PC-3 (cell line): Measurements from ENCODE around the gene SLC35F3. TPM values are rescaled to one million over a fixed set of nuclear protein-coding genes. Genes with fewer than 3 reads are reported as not detected.

Experiments
- ATAC-seq: fragments of 200-7000 bp; cut with Tn5 transposase; 2 replicates; pipeline ENCODE4 v1.9.1; 2020; ENCODE audit warnings: mild to moderate bottlenecking, moderate library complexity
- BruUV-seq: library from RNA; stranded (reverse); fragments of 400-500 nt; replicated peaks from 2 replicates; lab custom pipeline; 2021; lab: Mats Ljungman, UMichigan
- CTCF ChIA-PET: fragments of 300-600 bp; sonication (Branson Sonifier 250); formaldehyde crosslinking; loops from one replicate; lab custom pipeline; 2022; ENCODE audit warnings: antibody characterized with exemption; lab: Charles Lee
- POLR2A ChIA-PET: fragments of 300-600 bp; sonication (Branson Sonifier 250); formaldehyde crosslinking; loops from one replicate; lab custom pipeline; 2022; ENCODE audit warnings: antibody characterized with exemption; ENCODE audit not compliant: unreplicated experiment; lab: Charles Lee
- DNase-seq: peaks from one replicate; pipeline ENCODE4 v3.0.0-alpha.2; 2015
- H2AFZ ChIP-seq: fragments of 300-600 bp; sonication (generic); 2 replicates; pipeline ENCODE4 v1.6.0; 2016; ENCODE audit warnings: antibody characterized with exemption, low read length
- H3F3A ChIP-seq: fragments of 300-600 bp; sonication (generic); one replicate; pipeline ENCODE4 v1.6.0; 2017; ENCODE audit warnings: antibody characterized with exemption, low read length, control low read depth, mild to moderate bottlenecking; ENCODE audit not compliant: unreplicated experiment
- H3K27ac ChIP-seq: fragments of 300-600 bp; sonication (generic); 2 replicates; pipeline ENCODE4 v1.5.1; 2016; ENCODE audit warnings: mild to moderate bottlenecking, low read length
- H3K27me3 ChIP-seq: fragments of 300-600 bp; sonication (generic); 2 replicates; pipeline ENCODE4 v1.6.1; 2016; ENCODE audit warnings: low read length, mixed read lengths
- H3K36me3 ChIP-seq: fragments of 300-600 bp; sonication (generic); 2 replicates; pipeline ENCODE4 v1.6.1; 2016; ENCODE audit warnings: low read depth, mixed run types, low read length, mixed read lengths
- H3K4me1 ChIP-seq: fragments of 300-600 bp; sonication (generic); 2 replicates; pipeline ENCODE4 v1.5.1; 2016; ENCODE audit warnings: low read length; ENCODE audit not compliant: insufficient read depth
- H3K4me2 ChIP-seq: fragments of 300-600 bp; sonication (generic); 2 replicates; pipeline ENCODE4 v1.6.0; 2016; ENCODE audit warnings: low read length
- H3K4me3 ChIP-seq: fragments of 300-600 bp; sonication (generic); 2 replicates; pipeline ENCODE4 v1.5.1; 2016; ENCODE audit warnings: mild to moderate bottlenecking, low read length, mixed read lengths
- H3K79me2 ChIP-seq: fragments of 300-600 bp; sonication (generic); 2 replicates; pipeline ENCODE4 v1.6.1; 2017; ENCODE audit warnings: low read length, mixed read lengths
- H3K9ac ChIP-seq: fragments of 300-600 bp; sonication (generic); 2 replicates; pipeline ENCODE4 v1.6.0; 2016; ENCODE audit warnings: mild to moderate bottlenecking, low read length
- H3K9me2 ChIP-seq: fragments of 300-600 bp; sonication (generic); replicated peaks from 2 replicates; pipeline ENCODE4 v1.6.1; 2016; ENCODE audit warnings: mixed run types, low read length, mixed read lengths
- H3K9me3 ChIP-seq: fragments of 300-600 bp; sonication (generic); 2 replicates; pipeline ENCODE4 v1.6.1; 2016; ENCODE audit warnings: low read length, mixed read lengths
- H4K20me1 ChIP-seq: fragments of 300-600 bp; sonication (generic); 2 replicates; pipeline ENCODE4 v1.6.1; 2016; ENCODE audit warnings: low read length, mixed read lengths
- EZH2 ChIP-seq: fragments of 300-600 bp; sonication (generic); IDR thresholded peaks from one replicate; pipeline ENCODE4 v1.6.1; 2017; ENCODE audit warnings: antibody characterized with exemption, mild to moderate bottlenecking, low read length; ENCODE audit not compliant: unreplicated experiment
- EZH2phosphoT487 ChIP-seq: fragments of 300-600 bp; sonication (generic); IDR thresholded peaks from 2 replicates; pipeline ENCODE4 v1.6.1; 2018; ENCODE audit warnings: mild to moderate bottlenecking, antibody characterized with exemption, low read length, borderline replicate concordance
- intact Hi-C: fragments of 100-400 bp; cut with micrococcal nuclease; formaldehyde crosslinking; loops from 2 replicates; pipeline ENCODE4 v1.9.0; 2023
- total RNA-seq: library from RNA; depleted of rRNA; stranded (reverse); fragments of >200 nt; gene quantifications from 2 replicates; pipeline ENCODE4 v1.2.3, GENCODE V29; 2014
- TF ChIP-seq, protein P1 (sequence below): fragments of 300-600 bp; sonication (generic); conservative IDR thresholded peaks from 2 replicates; pipeline ENCODE4 v1.5.1; 2017; ENCODE audit warnings: antibody characterized with exemption, low read depth, mild to moderate bottlenecking, low read length

SLC35F3 gene
- total RNA-seq, 1 experiment from 2014 or later = 17.7 TPM

DNA sequence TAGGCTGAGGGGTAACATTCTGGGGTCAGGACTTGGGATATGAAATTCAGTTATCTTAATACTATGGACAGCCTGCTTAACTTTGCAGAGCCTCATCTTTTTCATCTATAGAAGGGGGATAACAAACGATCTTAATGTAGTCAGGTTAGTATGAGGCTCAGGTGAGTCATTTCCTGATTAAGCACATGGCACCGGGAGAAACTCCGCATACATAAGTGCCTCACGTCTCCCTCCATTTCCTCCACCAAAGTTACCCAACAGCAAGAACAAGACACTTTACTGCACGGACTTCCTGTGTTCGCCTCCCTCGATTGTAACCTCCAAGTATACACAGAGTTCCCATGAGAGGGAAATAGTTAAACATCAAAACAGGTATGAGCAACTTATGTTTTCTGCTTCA lies 356.1 kb downstream of the SLC35F3 start:
- TF ChIP-seq EZH2 (no peak), EZH2phosphoT487 (no peak)
- TF ChIP-seq, protein P1, sequence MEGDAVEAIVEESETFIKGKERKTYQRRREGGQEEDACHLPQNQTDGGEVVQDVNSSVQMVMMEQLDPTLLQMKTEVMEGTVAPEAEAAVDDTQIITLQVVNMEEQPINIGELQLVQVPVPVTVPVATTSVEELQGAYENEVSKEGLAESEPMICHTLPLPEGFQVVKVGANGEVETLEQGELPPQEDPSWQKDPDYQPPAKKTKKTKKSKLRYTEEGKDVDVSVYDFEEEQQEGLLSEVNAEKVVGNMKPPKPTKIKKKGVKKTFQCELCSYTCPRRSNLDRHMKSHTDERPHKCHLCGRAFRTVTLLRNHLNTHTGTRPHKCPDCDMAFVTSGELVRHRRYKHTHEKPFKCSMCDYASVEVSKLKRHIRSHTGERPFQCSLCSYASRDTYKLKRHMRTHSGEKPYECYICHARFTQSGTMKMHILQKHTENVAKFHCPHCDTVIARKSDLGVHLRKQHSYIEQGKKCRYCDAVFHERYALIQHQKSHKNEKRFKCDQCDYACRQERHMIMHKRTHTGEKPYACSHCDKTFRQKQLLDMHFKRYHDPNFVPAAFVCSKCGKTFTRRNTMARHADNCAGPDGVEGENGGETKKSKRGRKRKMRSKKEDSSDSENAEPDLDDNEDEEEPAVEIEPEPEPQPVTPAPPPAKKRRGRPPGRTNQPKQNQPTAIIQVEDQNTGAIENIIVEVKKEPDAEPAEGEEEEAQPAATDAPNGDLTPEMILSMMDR = no peak
- Histone ChIP-seq H3K9me3 (peaks cover 11% of the 10 kb centered on the region), H3K27me3 (no peaks in the 10 kb centered on the region), H3K4me2 (no peak overlapping the region), H3K27ac (peak overlapping the region; percentile 22), H3K4me3 (no peak overlapping the region), H2AFZ (peak overlapping the region; percentile 44), H3K36me3 (peaks cover 9% of the 10 kb centered on the region), H3K9me2 (no peaks in the 10 kb centered on the region), H3K4me1 (peaks cover 12% of the 10 kb centered on the region), H4K20me1 (no peaks in the 10 kb centered on the region), H3K9ac (no peak overlapping the region), H3F3A (no peaks in the 10 kb centered on the region), H3K79me2 (no peaks in the 10 kb centered on the region)
- ATAC-seq = peak; percentile 67
- DNase-seq = peak; percentile 75
- POLR2A ChIA-PET = no interaction called here
- BruUV-seq = no TSS peak
- CTCF ChIA-PET = no interaction called here
- intact Hi-C loops = no loop called here

DNA sequence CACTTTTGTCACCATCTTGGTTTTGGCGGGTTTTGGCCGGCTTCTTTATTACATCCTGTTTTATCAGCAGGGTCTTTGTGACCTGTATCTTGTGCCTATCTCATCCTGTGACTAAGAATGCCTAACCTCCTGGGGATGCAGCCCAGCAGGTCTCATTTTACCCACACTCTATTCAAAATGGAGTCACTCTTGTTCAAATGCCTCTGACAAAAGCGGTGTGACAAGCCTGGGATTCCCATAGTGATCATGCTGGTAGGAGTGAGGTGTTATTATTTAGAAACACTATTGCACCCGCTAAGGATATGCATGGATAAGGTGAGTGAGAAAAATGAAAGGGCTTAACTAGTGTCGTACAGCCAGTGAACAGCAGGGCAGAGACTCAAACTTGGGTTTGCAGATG lies 357.1 kb downstream of the SLC35F3 start:
- Histone ChIP-seq H4K20me1 (no peaks in the 10 kb centered on the region), H3K27ac (no peak overlapping the region), H3K36me3 (peaks cover 9% of the 10 kb centered on the region), H3K4me2 (no peak overlapping the region), H3K79me2 (no peaks in the 10 kb centered on the region), H3K27me3 (no peaks in the 10 kb centered on the region), H2AFZ (no peak overlapping the region), H3K4me3 (no peak overlapping the region), H3K9ac (no peak overlapping the region), H3K4me1 (peaks cover 12% of the 10 kb centered on the region), H3F3A (no peaks in the 10 kb centered on the region), H3K9me2 (no peaks in the 10 kb centered on the region), H3K9me3 (peaks cover 11% of the 10 kb centered on the region)
- TF ChIP-seq, protein P1 = no peak
- no peak for TF ChIP-seq EZH2phosphoT487
- no peak for TF ChIP-seq EZH2
- intact Hi-C loops = no loop called here
- ATAC-seq (no peak), DNase-seq (no peak)
- BruUV-seq = no TSS peak
- CTCF ChIA-PET = no interaction called here
- POLR2A ChIA-PET = no interaction called here

DNA sequence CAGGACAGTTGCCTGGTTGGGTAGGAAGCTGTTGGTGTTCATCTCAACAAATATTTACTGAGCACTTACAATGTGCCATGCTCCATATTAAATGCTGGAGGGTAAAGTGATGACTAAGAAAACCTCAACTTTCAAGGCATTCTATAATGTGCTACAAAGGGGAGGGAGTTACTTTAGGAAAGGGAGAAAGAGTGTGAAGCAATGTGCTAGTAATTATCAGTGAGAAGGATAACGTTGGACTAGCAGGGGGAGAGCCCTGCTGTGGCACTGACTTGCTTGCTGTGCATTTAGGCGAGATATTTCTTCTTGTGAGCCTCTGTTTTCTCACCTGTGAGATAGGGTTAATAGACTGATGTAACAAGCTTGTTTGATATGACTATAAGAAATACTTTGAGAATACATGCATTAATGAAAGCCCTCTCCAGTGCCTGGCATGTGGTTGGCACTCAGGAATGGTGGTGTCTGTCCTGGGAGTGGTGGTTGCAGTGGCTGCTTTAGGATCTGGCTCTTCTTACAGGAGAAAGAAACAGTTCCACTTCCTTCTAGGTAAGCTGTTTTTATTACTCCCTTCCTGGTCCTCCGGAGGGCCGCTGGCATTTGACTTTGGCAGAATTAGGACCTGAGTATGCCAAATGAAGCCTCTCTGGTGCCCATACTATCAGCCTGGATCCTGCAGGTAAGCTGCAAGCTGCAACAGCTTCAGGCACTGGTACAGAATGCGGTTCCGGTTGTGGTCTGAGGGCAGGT lies 357.7 kb downstream of the SLC35F3 start:
- Histone ChIP-seq H3K9me2 (no peaks in the 10 kb centered on the region), H2AFZ (no peak overlapping the region), H4K20me1 (no peaks in the 10 kb centered on the region), H3K27ac (no peak overlapping the region), H3K27me3 (no peaks in the 10 kb centered on the region), H3F3A (no peaks in the 10 kb centered on the region), H3K4me3 (no peak overlapping the region), H3K9me3 (peaks cover 8% of the 10 kb centered on the region), H3K9ac (no peak overlapping the region), H3K4me2 (no peak overlapping the region), H3K79me2 (no peaks in the 10 kb centered on the region), H3K36me3 (peaks cover 7% of the 10 kb centered on the region), H3K4me1 (peaks cover 12% of the 10 kb centered on the region)
- DNase-seq (peak; percentile 14), ATAC-seq (peak; percentile 34)
- POLR2A ChIA-PET = no interaction called here
- intact Hi-C loops = no loop called here
- TF ChIP-seq, protein P1 = no peak
- TF ChIP-seq EZH2 (no peak), EZH2phosphoT487 (no peak)
- no TSS peak for BruUV-seq
- CTCF ChIA-PET = no interaction called here
